ENCODE results near the gene IMP3. TPM values are rescaled to one million over a fixed set of nuclear protein-coding genes. Genes with fewer than 3 reads are reported as not detected.

Gene IMP3
- total RNA-seq, 1 experiment from 2014 or later, result 79.9 TPM

GRCh38 chr15:75688831-75689230 is 48.8 kb upstream of the IMP3 start:
- RAD21 ChIA-PET (ENCODE audit: low non-redundant PET in 1 of 2, low total read pairs in 2 of 2, uncharacterized antibody in 2 of 2, unreplicated experiment in 2 of 2), result no interaction called here
- Histone ChIP-seq H3K9me2 (ENCODE audit: insufficient read depth) (no peaks in the 10 kb centered on the region), H3K27ac (ENCODE audit: low read depth, low read length) (no peak overlapping the region), H3K4me1 (ENCODE audit: control insufficient read depth in 1 of 2, insufficient read depth in 2 of 2, low read length in 2 of 2) (peaks cover 0 to under 1% of the 10 kb centered on the region in 2 experiments; a peak in 1 of 4 replicates), H3K36me3 (ENCODE audit: control insufficient read depth in 1 of 2, insufficient read depth in 2 of 2, low read length in 2 of 2) (no peaks in the 10 kb centered on the region), H3K4me3 (replicated peaks in 1 of 2; ENCODE audit: low read depth in 1 of 2, low read length in 2 of 2) (no peak overlapping the region), H3K9ac (ENCODE audit: low read length) (no peak overlapping the region), H2AFZ (ENCODE audit: low read depth, low read length, poor library complexity, severe bottlenecking) (no peak overlapping the region), H3K4me2 (ENCODE audit: low read length) (no peak overlapping the region), H3K27me3 (ENCODE audit: insufficient read depth, low read length) (no peaks in the 10 kb centered on the region), H3K9me3 (ENCODE audit: control insufficient read depth in 1 of 2, insufficient read depth in 1 of 2, low read depth in 1 of 2, low read length in 2 of 2) (no peaks in the 10 kb centered on the region), H3K79me2 (ENCODE audit: insufficient read depth, low read length) (no peaks in the 10 kb centered on the region), H4K20me1 (ENCODE audit: insufficient read depth) (no peaks in the 10 kb centered on the region)
- no peak for ATAC-seq
- no peak for DNase-seq (ENCODE audit: low read depth, low spot score)
- POLR2A ChIA-PET, result no interaction called here
- no peak for TF ChIP-seq ELF1 (IDR thresholded peaks at IDR 0.05; ENCODE audit: borderline replicate concordance, low read depth)
- TF ChIP-seq FOSL1 (IDR thresholded peaks at IDR 0.05; ENCODE audit: low read depth), result no peak
- no peak for TF ChIP-seq ZNF274 (IDR thresholded peaks at IDR 0.05; ENCODE audit: low read depth, low read length)
- no peak for TF ChIP-seq CBX3 (IDR thresholded peaks at IDR 0.05; ENCODE audit: low read depth)
- no peak for TF ChIP-seq CEBPB (IDR thresholded peaks at IDR 0.05; ENCODE audit: low read depth)
- TF ChIP-seq EZH2phosphoT487 (IDR thresholded peaks at IDR 0.05; ENCODE audit: borderline replicate concordance), result no peak
- TF ChIP-seq, protein P1, sequence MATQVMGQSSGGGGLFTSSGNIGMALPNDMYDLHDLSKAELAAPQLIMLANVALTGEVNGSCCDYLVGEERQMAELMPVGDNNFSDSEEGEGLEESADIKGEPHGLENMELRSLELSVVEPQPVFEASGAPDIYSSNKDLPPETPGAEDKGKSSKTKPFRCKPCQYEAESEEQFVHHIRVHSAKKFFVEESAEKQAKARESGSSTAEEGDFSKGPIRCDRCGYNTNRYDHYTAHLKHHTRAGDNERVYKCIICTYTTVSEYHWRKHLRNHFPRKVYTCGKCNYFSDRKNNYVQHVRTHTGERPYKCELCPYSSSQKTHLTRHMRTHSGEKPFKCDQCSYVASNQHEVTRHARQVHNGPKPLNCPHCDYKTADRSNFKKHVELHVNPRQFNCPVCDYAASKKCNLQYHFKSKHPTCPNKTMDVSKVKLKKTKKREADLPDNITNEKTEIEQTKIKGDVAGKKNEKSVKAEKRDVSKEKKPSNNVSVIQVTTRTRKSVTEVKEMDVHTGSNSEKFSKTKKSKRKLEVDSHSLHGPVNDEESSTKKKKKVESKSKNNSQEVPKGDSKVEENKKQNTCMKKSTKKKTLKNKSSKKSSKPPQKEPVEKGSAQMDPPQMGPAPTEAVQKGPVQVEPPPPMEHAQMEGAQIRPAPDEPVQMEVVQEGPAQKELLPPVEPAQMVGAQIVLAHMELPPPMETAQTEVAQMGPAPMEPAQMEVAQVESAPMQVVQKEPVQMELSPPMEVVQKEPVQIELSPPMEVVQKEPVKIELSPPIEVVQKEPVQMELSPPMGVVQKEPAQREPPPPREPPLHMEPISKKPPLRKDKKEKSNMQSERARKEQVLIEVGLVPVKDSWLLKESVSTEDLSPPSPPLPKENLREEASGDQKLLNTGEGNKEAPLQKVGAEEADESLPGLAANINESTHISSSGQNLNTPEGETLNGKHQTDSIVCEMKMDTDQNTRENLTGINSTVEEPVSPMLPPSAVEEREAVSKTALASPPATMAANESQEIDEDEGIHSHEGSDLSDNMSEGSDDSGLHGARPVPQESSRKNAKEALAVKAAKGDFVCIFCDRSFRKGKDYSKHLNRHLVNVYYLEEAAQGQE (IDR thresholded peaks at IDR 0.05; ENCODE audit: low read depth), result no peak
- TF ChIP-seq JUND (IDR thresholded peaks at IDR 0.05), result no peak
- no peak for TF ChIP-seq EZH2 (IDR thresholded peaks at IDR 0.05)
- TF ChIP-seq POLR2AphosphoS5 (IDR thresholded peaks at IDR 0.05; ENCODE audit: low read depth, low read length), result no peak
- no peak for TF ChIP-seq POLR2A (IDR thresholded peaks at IDR 0.05; ENCODE audit: borderline replicate concordance, extremely low read depth, insufficient read depth, insufficient read length)
- TF ChIP-seq YY1 (IDR thresholded peaks at IDR 0.05; ENCODE audit: extremely low read depth, insufficient replicate concordance, low read depth, low read length), result no peak
- CTCF ChIA-PET, result no interaction called here
- no TSS peak for BruUV-seq (replicated peaks)
- intact Hi-C loops (cut with micrococcal nuclease), result no loop called here

Measured in HCT116 (cell line).